ENCODE measurements around the gene TRPC5OS.

TRPC5OS gene

DNA sequence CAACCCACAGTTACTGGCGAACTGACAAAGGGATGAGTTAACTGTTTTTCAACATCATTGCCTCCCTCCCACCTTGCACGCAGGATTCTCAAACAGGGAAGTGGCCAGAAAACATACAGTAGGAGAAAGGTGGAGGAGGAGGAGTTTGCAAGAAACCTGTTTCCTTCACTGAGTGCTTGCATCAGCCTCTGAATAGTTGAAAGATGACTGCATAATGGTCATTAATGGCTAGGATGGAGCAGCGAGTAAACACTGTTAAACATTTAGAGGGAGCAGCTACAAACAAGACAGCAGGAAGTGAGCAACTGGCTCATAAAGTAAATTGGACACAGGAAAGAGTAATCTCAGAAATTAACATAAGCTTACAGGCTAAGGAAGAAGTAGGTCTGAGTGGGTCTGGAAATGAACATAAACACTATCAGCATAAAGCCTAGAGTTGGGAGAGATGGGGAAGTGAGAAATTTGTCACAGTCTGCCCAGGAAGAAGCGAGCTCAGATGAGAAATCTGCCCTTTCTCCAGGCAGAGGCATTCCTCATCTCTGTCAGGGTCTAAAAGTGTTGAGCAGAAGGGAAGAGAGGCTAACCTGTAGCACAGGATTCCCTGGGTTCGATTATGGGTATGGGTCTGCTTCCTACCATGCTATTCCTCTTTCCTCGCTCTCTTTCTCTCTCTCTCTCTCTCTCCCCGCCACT lies 38.6 kb downstream of the TRPC5OS start:
- no peak for DNase-seq

DNA sequence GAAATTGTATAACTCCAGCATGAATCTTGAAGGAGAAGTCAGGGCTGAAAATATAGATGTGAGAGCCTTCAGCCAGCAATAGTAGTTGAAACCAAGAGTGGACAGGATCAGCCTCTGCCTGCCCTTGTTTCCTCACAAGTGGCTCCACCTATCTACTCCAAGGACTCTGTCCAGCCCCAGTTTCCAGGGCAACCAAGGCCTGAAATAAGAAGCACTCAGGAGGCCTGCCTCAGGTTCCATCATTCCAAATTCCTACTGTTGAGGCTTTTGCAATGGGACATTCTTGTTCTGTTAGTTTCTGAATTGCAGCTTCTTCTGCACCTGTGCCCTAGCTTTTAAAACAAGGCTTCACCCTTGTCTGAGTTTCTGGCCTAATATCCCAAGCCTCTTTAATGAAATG lies 41.6 kb downstream of the TRPC5OS start:
- no peak for DNase-seq

DNA sequence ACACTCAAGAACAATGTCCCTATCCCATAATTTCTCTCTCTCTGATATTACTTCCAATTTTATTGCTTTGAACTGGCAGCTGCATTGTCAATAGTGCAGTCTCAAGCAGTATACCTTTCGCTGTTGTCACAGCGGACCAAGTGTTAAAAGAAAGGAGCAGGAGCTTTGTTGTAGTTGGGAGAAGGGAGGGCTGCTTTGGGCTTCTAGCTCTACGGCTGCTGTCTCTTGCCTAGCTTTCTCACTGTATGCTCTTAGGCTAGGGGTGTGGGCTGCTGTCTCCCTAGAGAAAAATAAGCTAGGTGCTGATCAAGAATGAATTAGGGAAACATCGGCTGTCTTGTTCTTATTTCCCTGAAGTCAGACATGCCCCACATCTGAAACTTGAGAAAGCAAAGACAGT lies 52.5 kb downstream of the TRPC5OS start:
- no peak for DNase-seq

Measured in T-helper 9 cell (primary cell).